Measurements from ENCODE around the gene CCNF.

CCNF gene

GRCh38 chr16:2472885-2473445 is 43.7 kb downstream of the CCNF start:
- TF ChIP-seq CTCF (IDR thresholded peaks at IDR 0.05), result no peak
- DNase-seq (ENCODE audit: low spot score), result no peak
- Histone ChIP-seq H3K27ac (no peak overlapping the region), H3K4me3 (no peak overlapping the region)

GRCh38 chr16:2473446-2473926 is 44.2 kb downstream of the CCNF start:
- Histone ChIP-seq H3K27ac (no peak overlapping the region), H3K4me3 (peak overlapping the region; percentile 78)
- no peak for DNase-seq (ENCODE audit: low spot score)
- no peak for TF ChIP-seq CTCF (IDR thresholded peaks at IDR 0.05)

- TF ChIP-seq CTCF (IDR thresholded peaks at IDR 0.05), result no peak
- DNase-seq (ENCODE audit: low spot score), result no peak
Measured at GRCh38 chr16:2473999-2474876, 45.0 kb downstream of the CCNF start.

GRCh38 chr16:2474877-2475412 is 45.7 kb downstream of the CCNF start, which contains the start of gene TBC1D24:
Gene TBC1D24 (plus strand): TSS chr16:2475127. CDS start chr16:2496149, 21,022 bp downstream.
- peak within 1 kb of the TSS; percentile 16 to 81 for H3K27ac ChIP-seq
- no peak for TF ChIP-seq CTCF (IDR thresholded peaks at IDR 0.05)
- peak within 1 kb of the TSS; percentile 78 for H3K4me3 ChIP-seq
- DNase-seq (ENCODE audit: low spot score), result peak; percentile 86

More at GRCh38 chr16:2473999-2474876, 45.0 kb downstream of the CCNF start:
- H3K4me3 ChIP-seq, result peak overlapping the region; percentile 78
- peak overlapping the region; percentile 16 to 81 for H3K27ac ChIP-seq

- TF ChIP-seq CTCF (IDR thresholded peaks at IDR 0.05), result no peak
- DNase-seq (ENCODE audit: low spot score), result no peak
- H3K27ac ChIP-seq, result peak overlapping the region; percentile 10 to 81
Measured at GRCh38 chr16:2475413-2476344, 46.4 kb downstream of the CCNF start.

GRCh38 chr16:2476345-2476720 is 47.1 kb downstream of the CCNF start:
- no peak overlapping the region for H3K27ac ChIP-seq
- no peak for DNase-seq (ENCODE audit: low spot score)
- TF ChIP-seq CTCF (IDR thresholded peaks at IDR 0.05), result no peak
- H3K4me3 ChIP-seq, result no peak overlapping the region

More at GRCh38 chr16:2475413-2476344, 46.4 kb downstream of the CCNF start:
- peak overlapping the region; percentile 78 for H3K4me3 ChIP-seq

Measured in coronary artery (tissue), 2 donors.